SK-N-MC (cell line): Measurements from ENCODE around the gene TLR9.

ENCODE experiments used
- DNase-seq: peaks from one replicate; pipeline ENCODE4 v3.0.0-alpha.2; 2011; ENCODE audit warnings: low read depth, low spot score
- H3K27ac ChIP-seq: fragments of 200-600 bp; sonication (generic); 2 replicates; pipeline ENCODE4 v1.5.1; 2016; ENCODE audit warnings: mixed run types
- H3K36me3 ChIP-seq: fragments of 200-600 bp; sonication (generic); 2 replicates; pipeline ENCODE4 v1.6.1; 2017; ENCODE audit warnings: antibody characterized with exemption, low read length, mixed read lengths; ENCODE audit not compliant: insufficient read depth
- H3K4me3 ChIP-seq: fragments of 200-600 bp; sonication (generic); 2 replicates; pipeline ENCODE4 v1.5.1; 2016
- H3K9ac ChIP-seq: fragments of 200-600 bp; sonication (generic); 2 replicates; pipeline ENCODE4 v1.8.0; 2017; ENCODE audit warnings: mixed run types, mixed read lengths; ENCODE audit not compliant: insufficient read length
- H3K9me3 ChIP-seq: fragments of 200-600 bp; sonication (generic); 2 replicates; pipeline ENCODE4 v1.6.1; 2017; ENCODE audit warnings: low read depth, mild to moderate bottlenecking, antibody characterized with exemption, low read length, moderate library complexity, mixed read lengths
- EZH2 ChIP-seq: fragments of 200-600 bp; sonication (generic); IDR thresholded peaks from one replicate; pipeline ENCODE4 v1.6.1; 2017; ENCODE audit warnings: antibody characterized with exemption
- FOXP2 ChIP-seq: optimal IDR thresholded peaks from 2 replicates; pipeline ENCODE3; 2011; ENCODE audit warnings: mild to moderate bottlenecking, moderate library complexity; ENCODE audit not compliant: insufficient read depth; ENCODE audit errors: extremely low read length, control extremely low read depth
- POLR2AphosphoS5 ChIP-seq: IDR thresholded peaks from 2 replicates; pipeline ENCODE4 v1.6.1; 2012; ENCODE audit warnings: mild to moderate bottlenecking, low read depth, low read length, borderline replicate concordance

The TLR9 gene

GRCh38 chr3:52250122-52250521, 24.7 kb upstream of the TLR9 start:
- H3K27ac ChIP-seq = no peak overlapping the region
- no peak overlapping the region for H3K9ac ChIP-seq
- DNase-seq = no peak
- H3K9me3 ChIP-seq = no peaks in the 10 kb centered on the region
- no peak for TF ChIP-seq POLR2AphosphoS5
- TF ChIP-seq EZH2 = no peak
- peaks cover 10% of the 10 kb centered on the region; the same call in 1 of the 2 replicates for H3K36me3 ChIP-seq
- H3K4me3 ChIP-seq = no peak overlapping the region

- Histone ChIP-seq H3K9me3 (no peaks in the 10 kb centered on the region), H3K36me3 (peaks cover 10% of the 10 kb centered on the region; the same call in 1 of the 2 replicates), H3K9ac (no peak overlapping the region), H3K4me3 (no peak overlapping the region), H3K27ac (no peak overlapping the region)
- no peak for TF ChIP-seq POLR2AphosphoS5
- TF ChIP-seq FOXP2 = no peak
- no peak for TF ChIP-seq EZH2
- DNase-seq = no peak
These were observed 24.2 kb upstream of the TLR9 start for GRCh38 chr3:52249683-52250082.

GRCh38 chr3:52248816-52249547, 23.5 kb upstream of the TLR9 start:
- no peak for DNase-seq
- Histone ChIP-seq H3K9me3 (no peaks in the 10 kb centered on the region), H3K36me3 (peaks cover 5% of the 10 kb centered on the region; the same call in 1 of the 2 replicates), H3K4me3 (no peak overlapping the region), H3K9ac (no peak overlapping the region), H3K27ac (no peak overlapping the region)
- TF ChIP-seq POLR2AphosphoS5 (0 out of 2 replicates have a peak, but pooled peaks have one; percentile 9), FOXP2 (no peak)

- no peaks in the 10 kb centered on the region for H3K9me3 ChIP-seq
- no peak for DNase-seq
- H3K9ac ChIP-seq = no peak overlapping the region
- TF ChIP-seq POLR2AphosphoS5 (no peak), FOXP2 (no peak), EZH2 (no peak)
- H3K36me3 ChIP-seq = no peaks in the 10 kb centered on the region; the same call in 1 of the 2 replicates
- no peak overlapping the region for H3K4me3 ChIP-seq
- H3K27ac ChIP-seq = no peak overlapping the region
These were observed 22.7 kb upstream of the TLR9 start for GRCh38 chr3:52248165-52248541.

GRCh38 chr3:52247409-52248164, 22.1 kb upstream of the TLR9 start:
- Histone ChIP-seq H3K9ac (no peak overlapping the region), H3K9me3 (no peaks in the 10 kb centered on the region), H3K4me3 (no peak overlapping the region), H3K36me3 (no peaks in the 10 kb centered on the region), H3K27ac (no peak overlapping the region)
- TF ChIP-seq EZH2 (no peak), POLR2AphosphoS5 (no peak), FOXP2 (no peak)
- DNase-seq = no peak

- Histone ChIP-seq H3K9me3 (no peaks in the 10 kb centered on the region), H3K27ac (no peak overlapping the region), H3K4me3 (no peak overlapping the region), H3K9ac (no peak overlapping the region), H3K36me3 (no peaks in the 10 kb centered on the region)
- TF ChIP-seq EZH2 (no peak), FOXP2 (no peak), POLR2AphosphoS5 (no peak)
- no peak for DNase-seq
These were observed 21.4 kb upstream of the TLR9 start for GRCh38 chr3:52246728-52247408.

- no peak for TF ChIP-seq FOXP2
- TF ChIP-seq EZH2 = no peak
- no peak for TF ChIP-seq POLR2AphosphoS5
These were observed 20.8 kb upstream of the TLR9 start for GRCh38 chr3:52246264-52246620.

GRCh38 chr3:52245322-52246263, 20.1 kb upstream of the TLR9 start, which contains the start of gene PPM1M:
Gene PPM1M (plus strand): TSS chr3:52245759. CDS start chr3:52245825, 66 bp downstream.
- H3K27ac ChIP-seq = no peak within 1 kb of the TSS
- no peaks in the 10 kb centered on the region for H3K9me3 ChIP-seq
- DNase-seq = no peak

More at GRCh38 chr3:52246264-52246620, 20.8 kb upstream of the TLR9 start:
- no peaks in the 10 kb centered on the region for H3K36me3 ChIP-seq
- no peak overlapping the region for H3K27ac ChIP-seq
- peak overlapping the region; percentile 37 for H3K9ac ChIP-seq
- no peak for DNase-seq
- no peaks in the 10 kb centered on the region for H3K9me3 ChIP-seq
- H3K4me3 ChIP-seq = peak overlapping the region; percentile 70

More at GRCh38 chr3:52245322-52246263, 20.1 kb upstream of the TLR9 start, which contains the start of gene PPM1M:
- Histone ChIP-seq H3K36me3 (no peaks in the 10 kb centered on the region), H3K4me3 (peak within 1 kb of the TSS; percentile 70), H3K9ac (peak within 1 kb of the TSS; percentile 37)
- TF ChIP-seq POLR2AphosphoS5 = no peak
- TF ChIP-seq EZH2 = no peak
- TF ChIP-seq FOXP2 = no peak
